K562 (cell line): ENCODE results near the gene PTPRU. TPM values are rescaled to one million over a fixed set of nuclear protein-coding genes. Genes with fewer than 3 reads are reported as not detected.

Source experiments
- BRD9 ChIP-seq: fragments of 450-650 bp; IDR thresholded peaks from 2 replicates; pipeline ENCODE4 v1.6.1; 2018; ENCODE audit warnings: low read depth; ENCODE audit not compliant: partially characterized antibody
- C11orf30 ChIP-seq: fragments of 450-650 bp; IDR thresholded peaks from 2 replicates; pipeline ENCODE4 v1.6.1; 2016; ENCODE audit warnings: low read depth, mild to moderate bottlenecking
- CBX1 ChIP-seq: sonication (generic); IDR thresholded peaks from 2 replicates; pipeline ENCODE4 v1.6.1; 2016; ENCODE audit warnings: antibody characterized with exemption, low read depth, mild to moderate bottlenecking
- CBX8 ChIP-seq: fragments of 200-600 bp; sonication (generic); IDR thresholded peaks from 2 replicates; pipeline ENCODE4 v1.6.1; 2012; ENCODE audit warnings: borderline replicate concordance, mixed run types, low read depth, mild to moderate bottlenecking, moderate library complexity, mixed read lengths, low read length, control low read depth, inconsistent platforms; ENCODE audit not compliant: poor library complexity, severe bottlenecking; ENCODE audit errors: extremely low read depth
- E2F8 ChIP-seq: fragments of 450-650 bp; IDR thresholded peaks from 2 replicates; pipeline ENCODE4 v1.7.1; 2018; ENCODE audit warnings: mild to moderate bottlenecking, low read depth; ENCODE audit not compliant: partially characterized antibody
- ETV5 ChIP-seq: sonication (generic); formaldehyde crosslinking; IDR thresholded peaks from 2 replicates; pipeline ENCODE4 v1.4.0; 2020; ENCODE audit warnings: low read depth, mild to moderate bottlenecking, missing genetic modification reagents
- FOXJ3 ChIP-seq: sonication (generic); formaldehyde crosslinking; IDR thresholded peaks from 2 replicates; pipeline ENCODE4 v1.4.0; 2020; ENCODE audit warnings: mild to moderate bottlenecking, missing genetic modification reagents
- HDAC1 ChIP-seq, 2 experiments: fragments of 450-650 bp; IDR thresholded peaks; 2 replicates each; pipeline ENCODE4 v1.6.1; 2016 to 2017; ENCODE audit warnings: inconsistent platforms in 1 of 2, mild to moderate bottlenecking in 1 of 2, moderate library complexity in 1 of 2
- KDM1A ChIP-seq, 2 experiments: fragments of 450-650 bp; IDR thresholded peaks; 2 replicates each; pipeline ENCODE4 v1.6.1; 2016; ENCODE audit warnings: mild to moderate bottlenecking in 2 of 2
- KDM2B ChIP-seq: fragments of 250-450 bp; sonication (Bioruptor Pico); IDR thresholded peaks from 2 replicates; pipeline ENCODE4 v1.8.0; 2021; ENCODE audit warnings: mild to moderate bottlenecking, moderate library complexity
- NR1H2 ChIP-seq: sonication (generic); formaldehyde crosslinking; IDR thresholded peaks from 2 replicates; pipeline ENCODE4 v1.4.0; 2020; ENCODE audit warnings: mild to moderate bottlenecking, missing genetic modification reagents
- NR4A1 ChIP-seq, 2 experiments: fragments of 250-450 bp in 1 of 2; fragments of 450-650 bp in 1 of 2; sonication (Bioruptor Pico) in 1 of 2; IDR thresholded peaks; 2 replicates each; pipeline versions ENCODE4 v1.4.0 to v1.6.1; 2016 to 2020; ENCODE audit warnings: mild to moderate bottlenecking in 2 of 2, missing compliant biosample characterization in 1 of 2, missing genetic modification characterization in 1 of 2, moderate library complexity in 1 of 2
- PTBP1 ChIP-seq: fragments of 200-400 bp; formaldehyde crosslinking; IDR thresholded peaks from 2 replicates; pipeline ENCODE4 v1.6.1; 2017; ENCODE audit warnings: low read depth, low read length
- PTRF ChIP-seq: fragments of 450-650 bp; IDR thresholded peaks from 2 replicates; pipeline ENCODE4 v1.6.1; 2016; ENCODE audit warnings: mild to moderate bottlenecking, missing genetic modification characterization, missing compliant biosample characterization
- PURB ChIP-seq: sonication (generic); formaldehyde crosslinking; IDR thresholded peaks from 2 replicates; pipeline ENCODE4 v1.9.0; 2021; ENCODE audit warnings: low read depth, mild to moderate bottlenecking, missing genetic modification reagents
- RHOXF2B ChIP-seq: fragments of 250-450 bp; sonication (Bioruptor Pico); conservative IDR thresholded peaks from 2 replicates; pipeline ENCODE4 v1.5.1; 2021
- VEZF1 ChIP-seq: fragments of 200-800 bp; sonication (Bioruptor generic); IDR thresholded peaks from 2 replicates; pipeline ENCODE4 v1.6.1; 2017; ENCODE audit warnings: missing genetic modification characterization, missing compliant biosample characterization
- YY1 ChIP-seq, 3 experiments: IDR thresholded peaks; 2 replicates each; pipeline ENCODE4 v1.6.1; 2011; ENCODE audit warnings: low read length in 2 of 3, mild to moderate bottlenecking in 2 of 3, moderate library complexity in 2 of 3, borderline replicate concordance in 1 of 3, control low read depth in 1 of 3, low read depth in 1 of 3; ENCODE audit not compliant: insufficient read depth in 3 of 3, insufficient replicate concordance in 2 of 3, control insufficient read depth in 1 of 3, insufficient read length in 1 of 3; ENCODE audit errors: extremely low read depth in 1 of 3
- ZFP30 ChIP-seq: fragments of 250-450 bp; sonication (Bioruptor Pico); IDR thresholded peaks from 2 replicates; pipeline ENCODE4 v1.8.0; 2022; ENCODE audit warnings: moderate library complexity, mild to moderate bottlenecking, inconsistent platforms, borderline replicate concordance
- ZFP91 ChIP-seq: sonication (generic); formaldehyde crosslinking; IDR thresholded peaks from 2 replicates; pipeline ENCODE4 v1.8.0; 2022; ENCODE audit warnings: mild to moderate bottlenecking, missing genetic modification reagents
- ZNF41 ChIP-seq: fragments of 250-450 bp; sonication (Bioruptor Pico); conservative IDR thresholded peaks from 2 replicates; pipeline ENCODE4 v1.4.0; 2020; ENCODE audit warnings: mild to moderate bottlenecking
- polyA plus RNA-seq, 8 experiments: library from polyadenylated mRNA; depleted of rRNA in 4 of 8; stranded (reverse) in 5 of 8; unstranded in 3 of 8; fragments of >200 nt; fragmentation: Nextera tagmentation in 2 of 8; fragmentation: Illumina TruSeq in 1 of 8; extraction: Ambion mirVana in 2 of 8; extraction: Trizol in 1 of 8; gene quantifications; 2 replicates each; pipeline versions ENCODE4 v1.2.1 to v1.2.3, GENCODE V29; 2011 to 2014; ENCODE audit warnings: inconsistent platforms in 1 of 8, missing spikeins in 1 of 8
- total RNA-seq, 7 experiments: library from RNA; depleted of rRNA in 6 of 7; stranded (reverse); fragments of >200 nt in 6 of 7; fragmentation: Illumina TruSeq in 2 of 7; extraction: Trizol in 2 of 7; gene quantifications; 2 replicates each; pipeline versions ENCODE4 v1.2.1 to v1.2.3, GENCODE V29; 2011 to 2021; ENCODE audit warnings: low replicate concordance in 1 of 7

PTPRU gene
- total and polyA plus RNA-seq, 9 of the 15 experiments (the other 6 are each of a cell fraction or from before 2014, with no cell fraction given), result 0.01 to 2.9 (median 1.0) TPM

GRCh38 chr1:29202584-29203340, 33.6 kb upstream of the PTPRU start (continued):
- TF ChIP-seq ZNF41 (CRISPR knock-in tag) (no peak), VEZF1 (CRISPR knock-in tag) (peak; percentile 57), BRD9 (peak; percentile 81), CBX8 (no peak), ZFP91 (CRISPR knock-in tag) (no peak), NR1H2 (CRISPR knock-in tag) (no peak), PTBP1 (no peak), ZFP30 (CRISPR knock-in tag) (no peak), KDM1A (IDR thresholded peaks at IDR 0.05) (peak; percentile 92 to 95), E2F8 (peak; percentile 50), C11orf30 (peak; percentile 86), HDAC1 (IDR thresholded peaks at IDR 0.05) (peak in 1 of 2 experiments; percentile 96; a peak in 2 of 4 replicates), RHOXF2B (CRISPR knock-in tag) (no peak), PTRF (tag) (no peak), KDM2B (CRISPR knock-in tag) (no peak), YY1 (IDR thresholded peaks at IDR 0.05; ENCODE audit: borderline replicate concordance in 1 of 3, control insufficient read depth in 1 of 3, extremely low read depth in 1 of 3, insufficient read depth in 3 of 3, insufficient read length in 1 of 3, insufficient replicate concordance in 2 of 3, low read depth in 1 of 3, low read length in 2 of 3) (peak in 2 of 3 experiments; percentile 23 to 32), PURB (CRISPR knock-in tag) (no peak), NR4A1 (CRISPR knock-in tag; IDR thresholded peaks at IDR 0.05) (no peak), NR4A1 (tag; IDR thresholded peaks at IDR 0.05) (no peak), FOXJ3 (CRISPR knock-in tag) (no peak), CBX1 (no peak), ETV5 (CRISPR knock-in tag) (0 out of 2 replicates have a peak, but pooled peaks have one; percentile 61)
